ENCODE measurements around the gene MAST4.

The MAST4 gene

DNA sequence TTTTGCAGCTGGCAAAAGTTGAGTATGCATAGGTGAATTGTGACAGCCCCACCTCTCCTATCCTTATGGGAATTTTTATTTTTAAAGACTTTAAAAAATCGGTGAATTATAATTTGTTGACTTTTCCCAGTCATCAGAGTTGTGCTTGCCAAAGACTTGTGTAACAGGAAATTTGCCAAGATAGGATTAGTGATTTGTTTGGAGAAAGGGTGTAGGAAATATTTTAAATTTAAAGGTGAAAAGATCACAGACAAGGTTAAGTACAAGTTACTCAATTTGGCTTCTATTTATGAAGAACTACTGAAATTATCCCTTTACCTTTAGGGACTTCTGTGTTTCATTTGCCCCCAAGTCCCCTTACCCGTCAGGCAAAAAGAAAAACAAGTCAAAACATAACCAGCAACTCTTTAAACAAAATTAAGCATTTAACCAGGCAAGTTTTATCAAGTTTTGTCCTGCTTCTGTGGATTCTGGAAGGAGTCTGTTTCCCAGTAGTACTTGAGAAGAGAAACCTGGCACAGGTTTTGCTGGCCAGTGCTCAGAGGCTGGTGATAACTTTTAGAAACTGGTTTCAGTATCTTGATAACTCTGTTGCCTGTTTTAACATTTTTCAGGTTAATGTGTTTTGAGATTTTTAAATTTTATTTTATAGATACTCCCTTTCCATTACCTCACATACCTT, 285.4 kb downstream of the MAST4 start:
- FAIRE-seq = no peak

DNA sequence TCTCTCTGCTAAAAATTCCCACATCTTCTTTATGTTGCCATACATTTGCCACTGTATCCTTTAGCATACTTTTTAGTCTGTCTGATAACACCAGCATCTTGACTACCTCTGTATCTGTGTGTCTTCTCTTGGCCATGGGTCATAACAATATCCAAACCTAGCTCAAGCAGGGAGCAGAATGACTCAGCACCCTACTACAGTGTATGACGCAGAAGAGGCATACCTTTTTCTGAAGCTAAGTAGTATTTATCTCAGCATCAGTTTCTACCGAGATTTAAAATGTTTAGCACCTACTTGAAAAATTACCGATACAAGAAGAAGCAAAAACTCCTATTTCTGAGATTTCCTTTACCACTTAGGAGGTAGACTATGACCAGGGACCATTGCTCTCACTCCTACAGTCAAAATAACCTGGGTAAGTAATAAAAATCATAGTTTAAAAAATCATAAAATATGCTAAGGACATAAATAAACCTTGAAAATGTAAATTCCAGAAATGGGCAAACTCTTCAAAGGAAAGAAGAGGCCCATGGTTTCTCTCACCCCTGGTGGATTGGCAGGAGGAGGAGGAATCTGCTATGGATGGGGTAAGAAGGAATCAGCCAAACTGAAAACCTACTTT, 286.5 kb downstream of the MAST4 start:
- no peak for FAIRE-seq

DNA sequence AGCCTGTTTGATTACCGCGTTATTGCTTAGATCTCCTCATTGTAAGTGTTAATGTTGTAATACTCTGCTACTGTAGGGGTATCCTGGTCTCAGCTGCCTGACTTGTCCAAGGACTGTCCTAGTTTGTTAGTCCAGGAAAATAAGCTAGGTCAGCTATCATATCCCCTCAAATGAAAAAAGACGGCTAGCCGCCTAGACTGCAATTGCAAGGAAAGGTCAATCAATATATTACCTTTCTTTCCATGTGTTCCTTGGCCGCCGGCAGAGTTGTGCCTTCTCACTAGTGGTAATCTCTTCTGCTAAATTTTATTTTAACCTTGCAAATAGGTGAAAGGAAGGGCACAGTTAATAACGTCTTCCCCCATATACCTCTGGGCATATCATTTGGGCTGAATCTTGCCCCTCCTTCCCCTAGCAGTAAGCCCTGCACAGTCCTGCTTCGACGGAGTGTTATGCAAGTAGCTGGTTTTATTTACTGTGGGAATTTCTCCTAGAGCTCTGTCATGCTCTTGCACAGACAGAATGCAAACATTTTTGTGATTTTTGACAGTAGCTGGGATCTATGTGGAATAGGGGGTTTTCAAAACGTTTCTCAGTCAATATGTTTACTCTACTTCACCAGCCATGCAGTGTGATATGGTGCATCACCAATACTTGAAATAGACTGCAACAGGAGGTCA, 288.5 kb downstream of the MAST4 start:
- no peak for FAIRE-seq

DNA sequence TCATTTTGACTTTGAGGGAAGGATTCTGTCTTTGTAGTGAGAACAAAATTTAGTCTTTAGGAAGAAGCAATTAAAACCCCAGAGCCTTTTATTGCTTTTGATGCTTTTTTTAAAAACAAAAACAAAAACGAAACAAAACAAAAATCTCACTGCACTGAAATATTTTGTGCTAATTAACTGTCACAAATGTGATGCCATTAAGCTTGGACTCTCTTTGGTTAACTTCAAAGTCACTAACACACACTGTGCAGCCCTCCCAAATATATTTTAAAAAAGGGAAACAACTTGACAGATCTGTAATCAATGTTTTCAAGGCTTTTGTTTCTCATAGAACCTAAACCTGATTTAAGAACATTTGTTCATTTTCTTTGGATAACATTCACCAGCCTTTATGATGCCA, 290.7 kb downstream of the MAST4 start:
- no peak for FAIRE-seq

DNA sequence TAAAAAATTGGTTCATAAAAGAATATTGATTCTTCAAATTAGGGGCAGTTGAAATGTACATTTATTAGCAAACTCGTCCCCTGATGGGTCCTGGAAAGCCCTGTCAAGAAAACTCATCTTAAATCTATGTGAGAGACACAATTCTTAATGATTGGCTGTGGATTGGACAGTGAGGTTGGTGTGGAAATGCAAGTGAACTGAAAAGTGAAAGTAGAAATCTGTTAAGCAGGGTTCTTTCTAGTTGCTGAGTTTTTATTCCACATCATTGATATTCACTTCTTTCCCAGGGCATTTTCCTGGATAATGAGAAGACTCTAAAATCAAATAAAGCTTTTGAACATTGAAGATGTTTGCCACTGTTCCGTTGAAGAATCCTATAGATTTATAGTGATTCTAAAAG, 292.4 kb downstream of the MAST4 start:
- FAIRE-seq = no peak

DNA sequence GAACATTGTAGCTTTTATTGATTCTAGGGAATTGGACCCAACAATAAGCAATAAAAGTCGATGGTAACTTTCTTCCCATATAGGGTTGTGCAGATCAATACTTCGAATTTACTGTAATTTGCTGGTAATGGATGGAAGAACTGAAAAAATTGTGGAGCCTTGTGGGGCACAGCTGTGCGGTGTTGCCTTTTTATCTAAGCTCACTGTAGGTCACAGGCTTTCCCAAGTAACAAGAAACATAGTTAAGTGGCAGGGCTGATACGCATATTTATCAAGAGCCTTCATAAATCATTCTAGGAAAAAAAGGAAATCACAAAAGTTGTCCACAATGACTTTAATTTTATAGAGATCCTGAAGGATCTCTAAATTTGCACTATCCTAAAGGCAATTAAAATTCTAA, 292.9 kb downstream of the MAST4 start:
- FAIRE-seq = no peak

DNA sequence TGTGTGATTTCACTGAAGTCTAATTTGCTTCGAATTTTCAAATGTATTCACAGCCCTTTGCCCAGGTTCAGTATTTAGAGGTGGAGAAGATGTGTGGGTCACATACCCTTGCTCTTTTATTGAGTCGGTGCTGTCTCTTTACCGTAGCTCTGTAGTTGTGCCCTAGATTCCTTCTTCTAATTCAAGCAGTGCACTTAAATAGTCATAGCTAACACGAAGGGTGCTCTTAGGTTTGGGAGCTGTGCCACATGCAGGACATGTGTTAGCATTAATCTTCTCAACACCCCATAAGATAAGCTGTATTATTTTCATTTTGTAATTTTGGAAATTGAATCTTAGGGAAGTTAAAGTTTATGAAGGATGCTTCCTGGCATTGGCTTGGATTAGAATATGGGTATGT, 293.3 kb downstream of the MAST4 start:
- no peak for FAIRE-seq

DNA sequence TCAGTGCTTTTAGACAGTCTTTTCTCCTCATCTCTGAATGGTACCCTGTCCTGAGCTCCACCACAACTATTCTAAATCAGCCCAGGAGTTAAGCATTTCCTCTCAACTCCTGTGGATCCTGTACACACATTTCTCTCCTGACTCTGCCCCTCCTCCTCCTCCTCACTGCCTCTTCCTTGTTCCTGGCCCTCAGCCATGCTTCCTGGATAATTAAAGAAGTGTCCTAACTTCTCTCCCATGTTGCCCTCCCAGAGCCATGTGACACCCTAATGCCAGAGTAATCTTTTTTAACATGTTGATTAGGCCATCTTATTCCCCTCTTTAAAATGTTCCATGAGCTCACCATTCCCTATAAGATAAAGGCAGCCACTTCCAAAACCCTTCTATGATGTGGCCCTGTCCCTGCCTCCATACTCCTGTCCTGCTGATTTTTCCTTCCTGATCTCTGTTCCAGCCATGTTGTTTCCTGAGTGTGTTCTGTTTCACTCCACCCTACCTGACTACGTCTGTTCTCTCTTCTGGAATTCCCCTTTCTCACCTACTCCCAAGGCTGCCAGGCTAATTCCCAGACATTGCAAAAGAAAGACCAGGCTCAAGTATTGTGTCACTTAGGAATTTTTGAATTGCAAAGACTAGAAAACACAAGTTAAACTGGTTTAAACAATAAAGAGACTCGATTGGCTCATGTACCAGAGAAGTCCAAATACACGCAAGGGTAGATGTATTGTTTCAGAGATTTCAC, 295.2 kb downstream of the MAST4 start:
- no peak for FAIRE-seq

DNA sequence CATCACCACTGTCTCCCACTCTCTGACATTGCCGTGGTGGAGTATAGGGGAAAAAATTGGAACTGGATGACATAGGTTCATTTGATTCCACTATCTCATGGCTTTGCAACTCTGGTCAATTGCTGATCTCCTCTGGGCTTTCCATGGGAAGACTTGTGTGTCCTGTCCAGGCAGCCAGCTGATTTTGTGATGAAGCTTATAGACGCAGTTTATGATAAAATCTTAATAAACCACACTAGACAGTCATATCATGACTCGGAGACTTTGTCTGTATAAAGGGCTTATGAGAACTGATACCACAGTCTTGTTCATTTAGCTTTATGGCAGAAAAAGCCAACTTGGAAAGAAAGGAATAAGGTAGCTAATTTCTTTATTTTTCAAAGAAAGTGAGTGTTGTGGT, 296.5 kb downstream of the MAST4 start:
- FAIRE-seq = no peak

DNA sequence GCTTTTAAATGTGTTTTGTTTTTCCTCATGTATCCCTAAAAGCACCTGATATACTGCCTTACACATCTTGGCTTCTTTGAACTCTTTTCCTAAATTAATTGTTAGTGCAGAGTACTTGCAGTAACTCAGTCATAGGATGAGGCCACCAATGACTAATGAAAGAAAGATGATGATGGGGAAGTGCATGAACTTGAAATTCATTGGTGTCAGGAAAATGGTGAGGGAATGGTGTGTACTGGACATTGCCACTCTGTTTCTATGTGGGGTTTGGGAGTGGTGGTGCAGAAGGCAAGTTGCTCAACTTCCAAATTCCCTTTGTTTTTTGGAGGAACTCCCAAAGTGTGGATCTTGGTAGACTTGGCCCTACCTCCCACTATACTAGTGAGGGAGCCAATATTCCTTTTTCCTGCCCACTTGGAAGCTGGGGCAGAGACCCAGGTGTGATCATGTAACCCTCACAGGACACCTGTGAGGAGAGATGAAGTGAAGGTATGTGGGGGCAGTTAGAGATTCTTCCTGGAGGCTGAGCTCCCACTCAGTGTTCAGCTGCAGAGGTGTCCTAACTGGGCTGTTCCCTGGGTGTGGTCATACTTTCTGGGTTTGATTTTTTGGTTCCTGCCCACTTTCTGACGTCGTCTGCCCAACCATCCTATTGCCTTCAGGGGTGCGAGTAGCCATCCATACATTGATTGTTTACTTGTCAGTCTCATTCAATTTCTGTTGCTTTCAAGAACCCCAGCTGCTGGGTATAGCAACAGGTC, 298.5 kb downstream of the MAST4 start:
- FAIRE-seq = no peak

DNA sequence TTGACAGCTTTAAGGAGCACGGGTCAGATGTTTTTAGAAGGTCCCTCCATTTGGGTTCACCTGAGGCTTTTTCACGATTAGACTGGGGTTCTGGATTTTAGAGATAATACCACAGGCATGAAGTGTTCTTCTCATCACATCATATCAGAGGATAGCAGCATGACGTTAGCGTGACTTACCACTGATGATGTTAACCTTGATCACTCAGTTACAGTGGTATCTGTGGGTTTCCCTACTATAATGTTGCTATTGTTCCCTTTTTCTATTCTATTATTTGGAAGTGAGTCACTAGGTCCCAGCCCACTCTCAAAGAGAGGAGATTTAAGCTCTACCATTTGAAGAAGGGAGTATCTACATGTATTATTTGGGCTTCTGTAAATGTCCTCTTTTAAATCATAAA, 300.0 kb downstream of the MAST4 start:
- no peak for FAIRE-seq

DNA sequence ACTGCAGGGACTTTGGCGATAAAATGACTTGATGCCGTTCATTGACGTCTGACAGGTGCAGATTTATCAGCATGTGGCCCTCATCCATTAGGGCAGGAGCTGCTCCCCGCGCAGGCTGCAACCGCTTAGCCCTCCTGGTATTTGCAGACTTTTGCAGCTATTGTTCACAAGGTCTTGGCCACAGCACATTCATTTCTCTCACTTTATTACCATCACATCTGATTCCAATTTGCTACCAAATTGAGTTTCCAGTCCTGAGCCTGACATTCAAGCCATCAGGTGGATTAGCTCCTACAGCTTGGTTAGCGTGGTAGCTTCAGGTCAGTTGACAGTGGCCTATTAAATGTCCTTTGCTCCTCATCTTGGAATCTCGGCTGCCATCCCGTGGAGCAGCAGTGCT, 301.2 kb downstream of the MAST4 start:
- no peak for FAIRE-seq

DNA sequence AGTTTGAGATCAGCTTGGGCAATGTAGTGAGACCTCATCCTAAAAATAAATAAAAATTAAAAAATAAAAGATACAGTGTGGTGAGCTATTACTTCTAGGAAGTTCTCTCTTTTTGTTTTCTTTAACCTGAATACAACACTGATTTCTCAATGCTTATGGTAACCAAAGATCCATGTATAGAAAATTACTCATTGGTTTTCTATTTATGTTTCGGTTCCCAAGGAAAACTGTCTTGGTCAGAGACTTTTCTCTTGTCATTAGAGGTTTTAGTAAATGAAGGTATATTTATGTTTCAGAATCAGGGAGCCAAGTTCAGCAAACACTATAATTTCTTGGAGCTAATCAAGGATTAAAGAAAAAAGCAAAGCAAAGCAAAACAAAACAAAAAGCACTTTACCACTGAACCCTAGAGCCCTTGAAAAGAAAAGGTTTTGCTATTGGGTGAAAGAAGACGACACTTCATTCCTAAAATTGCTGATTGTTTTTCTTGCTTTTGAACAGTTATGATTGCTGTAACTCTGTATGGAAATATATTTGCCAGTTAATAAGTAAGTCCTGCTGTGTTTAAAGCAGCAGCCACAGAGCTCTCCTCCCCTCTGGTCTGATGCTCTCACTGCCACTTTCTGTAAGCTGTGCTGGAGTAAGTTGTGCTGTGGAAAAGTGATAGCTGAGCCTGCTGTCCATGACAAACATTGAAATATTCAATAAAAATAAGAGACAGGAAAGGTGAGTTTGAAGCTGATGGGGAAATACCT, 302.2 kb downstream of the MAST4 start:
- no peak for FAIRE-seq

DNA sequence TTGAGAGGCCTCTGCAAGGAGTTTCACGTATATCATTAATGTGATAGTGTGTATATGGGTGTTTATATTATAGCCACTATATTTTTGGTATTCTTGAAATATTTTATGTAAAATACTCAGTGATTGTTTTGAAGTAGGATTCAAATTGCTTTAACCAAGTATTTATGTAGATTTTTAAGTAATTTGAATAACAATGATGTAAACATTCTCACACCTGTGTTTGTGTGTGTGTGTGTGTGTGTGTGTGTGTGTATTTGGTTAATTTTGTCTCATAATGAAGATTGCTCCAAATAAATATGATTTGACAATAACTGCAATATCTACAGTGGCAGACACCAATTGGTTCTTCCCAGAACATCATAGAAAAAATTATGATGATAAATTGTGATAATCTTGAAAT, 307.0 kb downstream of the MAST4 start:
- FAIRE-seq = no peak

DNA sequence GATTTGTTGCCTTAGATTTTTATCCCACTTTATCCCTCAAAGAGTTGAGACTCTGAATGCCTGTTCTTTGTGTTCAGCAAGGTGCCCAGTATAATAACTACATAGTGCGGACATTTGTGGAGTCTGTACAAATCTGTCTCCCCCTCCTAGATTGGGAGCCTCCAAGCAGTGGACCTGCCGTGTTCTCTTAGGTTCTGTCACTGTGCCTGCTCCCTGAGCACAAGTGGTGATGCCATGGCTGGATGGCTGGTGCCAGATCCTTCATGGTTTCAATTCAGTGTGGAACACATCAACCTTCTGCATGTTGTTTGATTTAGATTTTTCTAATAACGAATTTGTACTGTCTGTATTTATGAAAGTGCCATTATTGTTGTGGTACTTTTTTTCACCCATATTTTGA, 307.5 kb downstream of the MAST4 start:
- FAIRE-seq = no peak

DNA sequence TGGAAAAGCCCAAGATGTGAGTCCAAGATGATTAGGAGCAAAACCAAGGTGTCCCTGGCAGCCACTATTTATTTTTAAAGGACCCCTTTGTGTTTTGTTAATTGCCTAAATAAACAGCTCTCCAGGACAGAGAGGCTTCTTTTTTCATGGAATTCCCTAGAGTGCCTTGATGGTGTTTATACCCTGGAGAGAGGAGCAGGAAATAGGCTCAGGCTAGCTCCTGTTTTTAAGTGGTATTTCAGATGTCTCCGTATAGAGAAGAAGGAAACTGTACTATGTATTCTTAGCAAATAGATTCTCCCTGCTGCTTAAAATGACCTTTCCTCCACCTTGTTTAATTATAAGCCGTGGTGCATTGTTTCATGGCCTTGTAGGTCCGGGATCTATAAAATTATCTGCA, 308.0 kb downstream of the MAST4 start:
- no peak for FAIRE-seq

DNA sequence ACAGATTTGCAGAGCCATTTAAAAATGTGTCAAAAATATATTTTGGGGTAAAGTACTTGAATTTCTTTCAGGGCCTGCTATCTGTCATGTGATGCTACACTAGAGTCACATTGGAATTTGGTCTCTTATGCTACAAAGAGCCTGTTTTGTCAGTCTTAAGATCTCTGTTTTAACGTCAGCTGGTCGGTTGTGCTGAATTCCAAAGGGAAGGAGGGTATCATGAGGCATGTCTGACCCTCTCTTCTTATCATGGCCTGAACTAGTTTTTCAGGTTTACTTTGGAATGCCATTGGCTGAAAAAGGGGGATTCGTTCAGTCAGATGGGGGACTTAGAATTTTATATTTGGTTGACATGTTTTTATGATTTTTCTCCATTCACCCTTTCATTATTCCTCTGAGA, 309.8 kb downstream of the MAST4 start:
- no peak for FAIRE-seq

DNA sequence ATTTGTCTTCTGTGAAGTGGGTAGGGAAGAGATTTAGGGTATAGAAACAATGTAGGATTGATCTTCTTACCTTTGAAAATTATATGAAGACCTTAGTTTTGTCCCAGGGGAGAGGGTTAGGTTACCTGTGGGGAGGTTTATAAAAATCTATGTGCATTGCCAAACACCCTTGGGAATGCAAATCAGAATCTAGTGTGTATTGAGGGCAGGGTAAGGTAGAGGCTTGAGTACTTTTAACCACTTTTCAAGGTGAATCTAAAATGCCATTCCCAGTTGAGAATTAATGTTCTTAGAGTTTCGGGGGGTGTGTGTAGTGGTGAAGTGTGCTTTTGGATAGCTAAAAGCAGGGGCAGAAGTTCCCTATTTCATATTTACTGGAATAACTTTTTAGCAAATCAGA, 312.0 kb downstream of the MAST4 start:
- FAIRE-seq = no peak

DNA sequence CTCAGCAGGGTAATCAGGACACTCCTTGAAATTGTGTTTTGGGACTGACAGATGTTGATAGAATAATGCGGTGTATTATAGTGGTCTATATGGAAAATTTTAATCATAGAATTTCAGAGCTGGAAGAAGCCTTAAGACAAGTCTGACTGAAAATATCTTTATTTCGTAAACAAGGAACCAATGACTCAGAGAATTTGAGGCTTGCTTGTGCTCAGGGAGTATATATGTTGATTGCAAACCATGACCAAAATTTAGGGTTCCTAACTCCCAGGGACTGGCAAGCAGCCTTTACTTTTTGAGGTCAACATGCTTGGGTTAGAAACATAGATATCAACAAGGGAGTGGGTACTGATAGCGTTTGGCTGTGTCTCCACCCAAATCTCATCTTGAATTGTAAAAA, 313.2 kb downstream of the MAST4 start:
- FAIRE-seq = no peak

DNA sequence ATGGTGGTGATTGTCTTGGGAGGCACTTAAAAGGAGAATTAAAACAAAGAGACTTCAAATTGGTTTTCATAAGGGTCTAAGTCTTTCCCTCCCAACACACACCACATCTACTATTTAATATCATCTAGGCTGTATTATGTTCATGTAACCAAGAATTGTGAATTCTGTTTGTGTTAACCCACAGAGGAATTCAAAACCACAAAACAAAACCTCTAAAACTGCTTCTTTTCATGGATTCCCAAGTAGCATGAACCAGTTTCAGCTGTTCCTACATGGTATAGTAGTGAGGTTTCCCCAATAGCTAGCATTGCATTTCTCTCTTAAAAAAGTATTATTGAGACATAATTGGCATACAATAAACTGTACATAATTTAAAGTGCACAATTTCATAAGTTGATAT, 316.6 kb downstream of the MAST4 start:
- FAIRE-seq = no peak

DNA sequence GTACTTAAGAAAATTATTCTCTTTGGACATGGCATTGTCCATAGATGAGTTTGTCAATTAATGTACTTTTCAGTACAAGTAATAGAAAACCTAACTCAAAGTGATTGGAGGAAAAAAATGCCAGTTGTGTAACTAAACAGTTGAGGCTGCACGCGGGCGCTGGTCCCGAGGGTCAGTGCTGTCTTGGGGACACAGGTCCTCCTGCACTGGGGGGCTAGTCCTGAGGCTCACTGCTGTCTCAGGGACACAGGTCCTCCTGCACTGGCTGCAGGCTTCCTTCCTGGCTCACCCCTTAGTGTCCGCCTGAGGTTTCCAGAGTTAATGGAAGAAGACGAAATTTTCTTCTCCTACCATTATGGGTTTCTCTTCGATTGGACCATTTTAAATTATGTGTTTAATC, 319.3 kb downstream of the MAST4 start:
- no peak for FAIRE-seq

DNA sequence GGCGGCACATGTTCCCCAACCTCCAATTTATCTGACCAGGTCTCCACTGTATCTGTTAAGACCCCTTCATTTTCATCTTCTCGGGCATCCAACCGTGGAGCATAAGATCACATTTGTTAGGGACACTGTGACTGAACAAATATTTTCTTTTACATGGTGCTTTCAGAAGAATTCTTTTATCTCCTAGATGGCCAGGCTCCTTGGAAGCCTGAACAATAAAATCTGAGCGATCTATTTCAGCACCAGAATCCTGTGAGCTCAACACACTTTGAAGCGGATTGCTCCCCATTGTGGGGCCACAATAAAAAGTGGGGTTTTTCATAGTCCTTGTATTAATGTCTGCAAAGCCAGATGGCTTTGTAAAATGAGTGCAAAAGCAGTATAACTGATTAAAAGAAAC, 326.7 kb downstream of the MAST4 start:
- FAIRE-seq = no peak

Data from TTC549 (cell line).